GM12878 (cell line): ENCODE data around the gene SIL1. TPM values are rescaled to one million over a fixed set of nuclear protein-coding genes. Genes with fewer than 3 reads are reported as not detected.

Experiments used
- ATAC-seq: fragments of 200-7000 bp; cut with Tn5 transposase; 3 replicates; pipeline ENCODE4 v1.9.1; 2020; ENCODE audit warnings: mild to moderate bottlenecking, moderate library complexity
- BruUV-seq: library from RNA; stranded (reverse); fragments of 400-500 nt; replicated peaks from 2 replicates; lab custom pipeline; 2021; lab: Mats Ljungman, UMichigan
- CTCF ChIA-PET: fragments of 300-600 bp; sonication (Branson Sonifier 250); formaldehyde crosslinking; extraction: SDS; loops from one replicate; lab custom pipeline; 2021; ENCODE audit warnings: inconsistent platforms; lab: Yijun Ruan, JAX
- POLR2A ChIA-PET: fragments of 350-600 bp; formaldehyde crosslinking; extraction: SDS; loops from one replicate; lab custom pipeline; 2021; ENCODE audit warnings: inconsistent platforms; lab: Charles Lee
- RAD21 ChIA-PET: fragments of 300-600 bp; sonication (Branson Sonifier 250); formaldehyde crosslinking; loops from one replicate; lab custom pipeline; 2023; ENCODE audit warnings: antibody characterized with exemption; ENCODE audit not compliant: unreplicated experiment; lab: Charles Lee
- SMC1A ChIA-PET: fragments of 300-600 bp; sonication (Branson Sonifier 250); formaldehyde crosslinking; loops from one replicate; lab custom pipeline; 2023; ENCODE audit not compliant: unreplicated experiment, uncharacterized antibody; lab: Charles Lee
- DNase-seq: peaks from one replicate; pipeline ENCODE4 v3.0.0-alpha.2; 2011; ENCODE audit warnings: low read depth, low spot score
- FAIRE-seq: peaks from 3 replicates; lab custom pipeline; 2011; peaks lifted over from hg19 to GRCh38; lab: Jason Lieb, UNC
- H2AFZ ChIP-seq: 2 replicates; pipeline ENCODE4 v1.6.0; 2011; ENCODE audit warnings: low read depth, low read length, control low read depth; ENCODE audit not compliant: control insufficient read depth
- H3K27ac ChIP-seq: 2 replicates; pipeline ENCODE4 v1.5.1; 2011; ENCODE audit warnings: control low read depth; ENCODE audit not compliant: control insufficient read depth, insufficient read depth
- H3K27me3 ChIP-seq, 2 experiments: replicated peaks in 1 of 2; 2 replicates each; pipeline versions ENCODE4 v1.6.0 to v1.6.1; 2011; ENCODE audit warnings: low read length in 1 of 2; ENCODE audit not compliant: control insufficient read depth in 2 of 2, insufficient read depth in 2 of 2
- H3K36me3 ChIP-seq, 2 experiments: 2 replicates each; pipeline ENCODE4 v1.5.1; 2011; ENCODE audit warnings: low read length in 1 of 2; ENCODE audit not compliant: control insufficient read depth in 2 of 2, insufficient read depth in 2 of 2
- H3K4me1 ChIP-seq: 2 replicates; pipeline ENCODE4 v1.6.1; 2011; ENCODE audit warnings: mild to moderate bottlenecking, low read length, moderate library complexity, mixed read lengths; ENCODE audit not compliant: control insufficient read depth, insufficient read depth
- H3K4me2 ChIP-seq: 2 replicates; pipeline ENCODE4 v1.6.0; 2011; ENCODE audit warnings: control low read depth; ENCODE audit not compliant: control insufficient read depth, insufficient read depth
- H3K4me3 ChIP-seq: fragments of 200-600 bp; sonication (generic); 2 replicates; pipeline ENCODE4 v1.5.1; 2016
- H3K79me2 ChIP-seq: 2 replicates; pipeline ENCODE4 v1.6.0; 2011; ENCODE audit warnings: low read length; ENCODE audit not compliant: control insufficient read depth, insufficient read depth
- H3K9ac ChIP-seq: 2 replicates; pipeline ENCODE4 v1.8.0; 2011; ENCODE audit warnings: low read length, control low read depth, mixed read lengths; ENCODE audit not compliant: control insufficient read depth, insufficient read depth
- H3K9me3 ChIP-seq: replicated peaks from 3 replicates; pipeline ENCODE4 v1.5.1; 2011; ENCODE audit warnings: mild to moderate bottlenecking, low read length; ENCODE audit not compliant: control insufficient read depth, insufficient read depth
- H4K20me1 ChIP-seq: 2 replicates; pipeline ENCODE4 v1.6.0; 2011; ENCODE audit not compliant: control insufficient read depth, insufficient read depth
- BACH1 ChIP-seq: fragments of 450-650 bp; IDR thresholded peaks from 2 replicates; pipeline ENCODE4 v1.6.1; 2017; ENCODE audit warnings: mild to moderate bottlenecking, borderline replicate concordance
- BCL3 ChIP-seq: IDR thresholded peaks from 2 replicates; pipeline ENCODE4 v1.6.1; 2011; ENCODE audit warnings: borderline replicate concordance, low read depth, mild to moderate bottlenecking, moderate library complexity, low read length; ENCODE audit not compliant: insufficient read depth, poor library complexity, severe bottlenecking
- BCLAF1 ChIP-seq: fragments of 450-650 bp; IDR thresholded peaks from 2 replicates; pipeline ENCODE4 v1.6.1; 2017; ENCODE audit warnings: antibody characterized with exemption, mild to moderate bottlenecking, moderate library complexity
- CBX3 ChIP-seq: fragments of 200-600 bp; sonication (generic); IDR thresholded peaks from 2 replicates; pipeline ENCODE4 v1.6.1; 2016; ENCODE audit warnings: low read depth, borderline replicate concordance
- CHD1 ChIP-seq: IDR thresholded peaks from 2 replicates; pipeline ENCODE4 v1.6.1; 2012; ENCODE audit warnings: low read depth, low read length, improper control_type of control experiment
- CREB1 ChIP-seq: IDR thresholded peaks from 2 replicates; pipeline ENCODE4 v1.6.1; 2012; ENCODE audit warnings: low read depth, mild to moderate bottlenecking, inconsistent platforms
- E2F8 ChIP-seq: fragments of 450-650 bp; IDR thresholded peaks from 2 replicates; pipeline ENCODE4 v1.6.1; 2018; ENCODE audit warnings: mild to moderate bottlenecking, low read depth, moderate library complexity; ENCODE audit not compliant: partially characterized antibody
- GATAD2B ChIP-seq: fragments of 450-650 bp; conservative IDR thresholded peaks from 2 replicates; pipeline ENCODE4 v1.6.1; 2017; ENCODE audit warnings: low read depth, mild to moderate bottlenecking, moderate library complexity
- NFXL1 ChIP-seq: fragments of 450-650 bp; IDR thresholded peaks from 2 replicates; pipeline ENCODE4 v1.6.1; 2017; ENCODE audit warnings: antibody characterized with exemption, mild to moderate bottlenecking, borderline replicate concordance
- POLR2A ChIP-seq: IDR thresholded peaks from 2 replicates; pipeline ENCODE4 v1.6.1; 2011; ENCODE audit warnings: low read depth, mild to moderate bottlenecking, low read length
- RB1 ChIP-seq: fragments of 450-650 bp; formaldehyde crosslinking; IDR thresholded peaks from 2 replicates; pipeline ENCODE4 v1.6.1; 2017; ENCODE audit warnings: mild to moderate bottlenecking, borderline replicate concordance
- ZNF217 ChIP-seq: fragments of 450-650 bp; IDR thresholded peaks from 2 replicates; pipeline ENCODE4 v1.6.1; 2017; ENCODE audit warnings: antibody characterized with exemption, mild to moderate bottlenecking
- WGBS: methylation state at CpG from one replicate; pipeline ENCODE4 v1.1.6; 2016; ENCODE audit warnings: low lambda C conversion rate; ENCODE audit not compliant: insufficient replicate concordance, insufficient coverage; ENCODE audit errors: missing lambda C conversion rate; 5-methylcytosine and 5-hydroxymethylcytosine counted together
- in situ Hi-C: fragments of 300-500 bp; cut with MboI; formaldehyde crosslinking; loops from 9 replicates; pipeline ENCODE4 v1.14.3; 2018; ENCODE audit warnings: mixed read lengths
- intact Hi-C: fragments of 100-400 bp; cut with micrococcal nuclease; formaldehyde crosslinking; loops from one replicate; pipeline ENCODE4 v1.14.2; 2022; ENCODE audit not compliant: unreplicated experiment
- polyA plus RNA-seq, 11 experiments: library from polyadenylated mRNA; depleted of rRNA in 4 of 11; unstranded in 6 of 11; stranded (reverse) in 5 of 11; fragments of >200 nt; fragmentation: Nextera tagmentation in 4 of 11; fragmentation: Illumina TruSeq in 1 of 11; extraction: Ambion mirVana in 4 of 11; extraction: Trizol in 1 of 11; gene quantifications; 1 replicate in 1 of 11; 2 replicates in 10 of 11; pipeline versions ENCODE4 v1.2.1 to v1.2.3, GENCODE V29; 2011 to 2016; ENCODE audit warnings: inconsistent platforms in 2 of 11, missing spikeins in 2 of 11, low read depth in 1 of 11
- total RNA-seq, 4 experiments: library from RNA; depleted of rRNA in 3 of 4; stranded (reverse); fragments of >200 nt in 3 of 4; fragmentation: Illumina TruSeq in 1 of 4; extraction: Trizol in 1 of 4; gene quantifications; 2 replicates each; pipeline versions ENCODE4 v1.2.1 to v1.2.3, GENCODE V29; 2013 to 2021
- TF ChIP-seq, protein P1 (sequence below): fragments of 450-650 bp; IDR thresholded peaks from 2 replicates; pipeline ENCODE4 v1.6.1; 2017; ENCODE audit warnings: mild to moderate bottlenecking, low read depth, inconsistent platforms; ENCODE audit not compliant: poor library complexity, severe bottlenecking

Gene SIL1
- total and polyA plus RNA-seq, 10 of the 15 experiments (the other 5 are each of a cell fraction or from before 2014, with no cell fraction given) = 4.1 to 49.8 (median 29.4) TPM

GRCh38 chr5:139199321-139199720, 1.2 kb upstream of the SIL1 start:
- Histone ChIP-seq H2AFZ (no peak overlapping the region), H3K36me3 (peaks cover 0 to 4% of the 10 kb centered on the region in 2 experiments; a peak in 1 of 4 replicates), H3K79me2 (peaks cover 26% of the 10 kb centered on the region), H3K9me3 (no peaks in the 10 kb centered on the region), H4K20me1 (no peaks in the 10 kb centered on the region), H3K27me3 (no peaks in the 10 kb centered on the region; a peak in 2 of 4 replicates), H3K4me1 (peaks cover 4% of the 10 kb centered on the region; the same call in 1 of the 2 replicates), H3K4me2 (no peak overlapping the region), H3K27ac (no peak overlapping the region), H3K9ac (no peak overlapping the region), H3K4me3 (no peak overlapping the region)
- SMC1A ChIA-PET = interaction anchor here (0.6 to 1.2 kb wide), 2 partner anchors 64 to 363 kb away, joined by 3 to 4 read pairs; no protein-coding TSS in a partner anchor
- intact Hi-C loops (loop anchor here (5.0 kb wide), 1 partner anchor 188 kb away; the partner anchor contains the start of gene MZB1), in situ Hi-C loops (no loop called here)
- DNase-seq (no peak), FAIRE-seq (no peak), ATAC-seq (no peak)
- WGBS = 80% methylated on average over 4 of the region's 4 CpGs
- BruUV-seq = no TSS peak
- RAD21 ChIA-PET = interaction anchor here (1.5 kb wide), 2 partner anchors 16 to 21 kb away, joined by 4 to 10 read pairs; no protein-coding TSS in a partner anchor
- TF ChIP-seq E2F8 (no peak), GATAD2B (no peak), POLR2A (no peak), BCLAF1 (no peak), CREB1 (no peak), RB1 (no peak), NFXL1 (no peak), ZNF217 (no peak), CBX3 (no peak), BACH1 (no peak), CHD1 (no peak), BCL3 (no peak)
- TF ChIP-seq, protein P1, sequence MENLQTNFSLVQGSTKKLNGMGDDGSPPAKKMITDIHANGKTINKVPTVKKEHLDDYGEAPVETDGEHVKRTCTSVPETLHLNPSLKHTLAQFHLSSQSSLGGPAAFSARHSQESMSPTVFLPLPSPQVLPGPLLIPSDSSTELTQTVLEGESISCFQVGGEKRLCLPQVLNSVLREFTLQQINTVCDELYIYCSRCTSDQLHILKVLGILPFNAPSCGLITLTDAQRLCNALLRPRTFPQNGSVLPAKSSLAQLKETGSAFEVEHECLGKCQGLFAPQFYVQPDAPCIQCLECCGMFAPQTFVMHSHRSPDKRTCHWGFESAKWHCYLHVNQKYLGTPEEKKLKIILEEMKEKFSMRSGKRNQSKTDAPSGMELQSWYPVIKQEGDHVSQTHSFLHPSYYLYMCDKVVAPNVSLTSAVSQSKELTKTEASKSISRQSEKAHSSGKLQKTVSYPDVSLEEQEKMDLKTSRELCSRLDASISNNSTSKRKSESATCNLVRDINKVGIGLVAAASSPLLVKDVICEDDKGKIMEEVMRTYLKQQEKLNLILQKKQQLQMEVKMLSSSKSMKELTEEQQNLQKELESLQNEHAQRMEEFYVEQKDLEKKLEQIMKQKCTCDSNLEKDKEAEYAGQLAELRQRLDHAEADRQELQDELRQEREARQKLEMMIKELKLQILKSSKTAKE = no peak
- CTCF ChIA-PET = interaction anchor here (0.5 to 1.5 kb wide), 5 partner anchors 22 to 409 kb away, joined by 3 to 5 read pairs (median 3); no protein-coding TSS in a partner anchor
- POLR2A ChIA-PET = interaction anchor here (0.5 to 1.6 kb wide), 4 partner anchors 14 to 275 kb away, joined by 3 to 6 read pairs (median 4); no protein-coding TSS in a partner anchor
